HG03139 (cell line): ENCODE measurements around the gene BEX1.
"Not testable (repeated sequence)": the region's sequence is repeated elsewhere in the genome, so short reads cannot be mapped to it uniquely, and the experiment has no call there.

Experiments used
- ATAC-seq: cut with Tn5 transposase; IDR thresholded peaks from one replicate; pipeline ENCODE4 v1.9.1; 2021; ENCODE audit not compliant: unreplicated experiment

BEX1 gene

DNA sequence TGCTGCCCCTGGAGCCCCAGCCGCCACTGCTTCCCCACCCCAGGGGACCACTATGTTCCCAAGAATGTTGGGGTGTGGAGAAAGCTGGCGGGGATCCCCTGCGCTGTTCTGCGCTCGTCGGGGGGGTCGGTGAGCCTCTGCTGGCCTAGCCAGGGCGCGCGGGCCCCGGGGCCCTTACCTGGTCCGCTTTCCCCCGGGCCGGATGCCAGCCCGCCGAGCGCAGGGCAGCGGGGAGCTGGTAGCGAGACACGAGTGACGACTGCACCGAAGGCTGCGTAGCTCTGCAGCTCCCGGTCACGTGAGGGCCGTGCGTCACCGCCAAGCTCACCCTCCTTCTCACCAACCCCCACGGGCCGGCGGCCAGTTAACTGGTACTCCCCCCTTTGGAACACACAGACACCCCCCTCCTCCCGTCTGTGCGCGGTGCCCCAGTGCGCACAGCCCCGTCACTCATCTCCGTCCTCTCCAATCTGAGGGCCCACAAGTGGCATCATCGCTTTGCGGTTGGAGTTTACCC is at the start of gene BEX1:
Gene BEX1, minus strand, starts transcription at position 254 of the 517 bp plus-strand sequence. CDS start 897 bp downstream, outside the sequence.
- no peak for ATAC-seq

DNA sequence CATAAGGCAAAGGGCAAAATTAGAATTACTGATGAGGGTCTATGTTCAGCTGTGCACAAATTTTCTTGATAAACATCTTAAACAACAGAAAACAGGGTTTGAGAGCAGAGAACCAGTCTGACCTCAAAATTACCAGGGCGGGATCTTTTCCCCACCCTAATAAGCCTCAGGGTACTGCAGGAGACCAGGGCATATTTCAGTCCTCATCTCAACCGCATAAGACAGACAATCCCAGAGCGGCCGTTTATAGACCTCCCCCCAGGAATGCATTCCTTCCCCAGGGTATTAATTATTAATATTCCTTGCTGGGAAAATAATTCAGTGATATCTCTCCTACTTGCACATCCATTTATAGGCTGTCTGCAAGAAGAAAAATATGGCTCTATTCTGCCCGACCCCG is 45.5 kb upstream of the BEX1 start:
- ATAC-seq = not testable (repeated sequence)

DNA sequence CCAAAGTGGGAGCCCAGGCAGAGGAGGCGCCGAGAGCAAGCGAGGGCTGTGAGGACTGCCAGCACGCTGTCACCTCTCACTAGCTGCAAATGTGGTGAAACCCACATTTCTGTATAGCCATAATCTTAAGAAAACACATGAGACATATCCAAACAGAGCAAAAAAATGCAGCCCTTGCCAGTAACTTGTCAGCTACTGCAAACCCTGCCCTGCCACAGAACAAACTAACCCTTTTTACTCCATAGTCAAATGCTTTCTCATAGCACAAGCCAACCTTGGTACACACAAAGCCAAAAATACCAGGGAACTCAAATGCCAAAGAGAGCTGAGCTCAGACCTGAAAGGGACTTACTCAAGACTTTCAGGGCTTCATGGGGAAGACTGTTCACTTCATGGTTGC is 43.9 kb upstream of the BEX1 start:
- no peak for ATAC-seq

DNA sequence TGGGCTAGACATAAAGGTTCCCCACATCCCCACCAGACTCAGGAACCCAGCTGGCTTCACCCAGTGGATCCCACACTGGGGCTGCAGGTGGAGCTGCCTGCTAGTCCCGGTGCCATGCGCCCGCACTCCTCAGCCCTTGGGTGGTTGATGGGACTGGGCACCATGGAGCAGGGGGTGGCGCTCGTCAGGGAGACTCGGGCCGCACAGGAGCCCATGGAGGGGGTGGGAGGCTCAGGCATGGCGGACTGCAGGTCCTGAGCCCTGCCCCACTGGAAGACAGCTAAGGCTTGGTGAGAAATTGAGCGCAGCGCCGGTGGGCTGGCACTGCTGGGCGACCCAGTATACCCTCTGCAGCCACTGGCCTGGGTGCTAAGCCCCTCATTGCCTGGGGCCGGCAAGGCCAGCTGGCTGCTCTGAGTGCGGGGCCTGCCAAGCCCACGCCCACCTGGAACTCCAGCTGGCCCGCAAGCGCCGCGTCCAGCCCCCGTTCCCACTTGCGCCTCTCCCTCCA is 43.3 kb upstream of the BEX1 start:
- not testable (repeated sequence) for ATAC-seq

DNA sequence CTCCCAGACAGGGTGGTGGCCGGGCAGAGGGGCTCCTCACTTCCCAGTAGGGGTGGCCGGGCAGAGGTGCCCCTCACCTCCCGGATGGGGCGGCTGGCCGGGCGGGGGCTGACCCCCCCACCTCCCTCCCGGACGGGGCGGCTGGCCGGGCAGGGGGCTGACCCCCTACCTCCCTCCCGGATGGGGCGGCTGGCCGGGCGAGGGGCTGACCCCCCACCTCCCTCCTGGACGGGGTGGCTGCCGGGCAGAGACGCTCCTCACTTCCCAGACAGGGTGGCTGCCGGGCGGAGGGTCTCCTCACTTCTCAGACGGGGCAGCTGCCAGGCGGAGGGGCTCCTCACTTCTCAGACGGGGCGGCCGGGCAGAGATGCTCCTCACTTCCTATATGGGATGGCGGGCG is 40.4 kb upstream of the BEX1 start:
- not testable (repeated sequence) for ATAC-seq

DNA sequence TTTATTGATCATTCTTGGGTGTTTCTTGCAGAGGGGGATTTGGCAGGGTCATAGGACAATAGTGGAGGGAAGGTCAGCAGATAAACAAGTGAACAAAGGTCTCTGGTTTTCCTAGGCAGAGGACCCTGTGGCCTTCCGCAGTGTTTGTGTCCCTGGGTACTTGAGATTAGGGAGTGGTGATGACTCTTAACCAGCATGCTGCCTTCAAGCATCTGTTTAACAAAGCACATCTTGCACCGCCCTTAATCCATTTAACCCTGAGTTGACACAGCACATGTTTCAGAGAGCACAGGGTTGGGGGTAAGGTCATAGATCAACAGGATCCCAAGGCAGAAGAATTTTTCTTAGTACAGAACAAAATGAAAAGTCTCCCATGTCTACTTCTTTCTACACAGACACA is 39.9 kb upstream of the BEX1 start:
- ATAC-seq = not testable (repeated sequence)

DNA sequence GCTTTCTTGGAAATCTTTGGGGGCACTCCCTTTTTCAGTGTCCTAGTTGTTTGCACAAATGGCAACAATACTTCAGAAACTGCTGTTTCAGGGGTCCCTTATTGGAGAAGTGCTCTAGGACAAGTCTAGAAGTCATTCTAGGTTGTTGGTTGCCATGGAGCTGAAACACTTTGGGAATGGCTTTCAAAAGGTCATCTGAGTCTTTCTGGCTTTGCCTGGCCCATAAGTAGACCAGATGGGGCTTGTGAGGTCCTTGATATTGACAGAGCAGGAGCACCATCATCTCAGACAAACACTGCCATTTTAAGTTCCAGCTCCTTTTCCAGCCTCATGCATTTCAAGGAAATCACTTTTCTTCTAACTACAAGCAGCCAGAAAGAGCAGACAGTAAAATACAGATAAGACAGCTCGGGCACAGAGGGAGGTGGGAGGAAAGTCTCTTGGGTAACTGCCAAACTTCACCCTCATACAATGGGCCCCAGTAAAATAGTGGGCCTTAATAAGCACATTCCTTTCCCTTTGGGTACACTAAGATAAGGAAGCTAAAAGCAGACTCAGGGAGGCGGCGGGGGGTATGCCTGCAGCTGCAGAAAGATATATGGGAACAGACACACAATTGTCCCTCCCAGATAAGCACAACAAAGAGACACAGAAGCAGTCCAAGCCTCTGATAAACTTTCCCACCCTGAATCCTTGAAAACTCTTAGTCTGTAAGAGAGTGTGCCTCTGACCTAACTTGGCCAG is 37.5 kb upstream of the BEX1 start:
- ATAC-seq = no peak

DNA sequence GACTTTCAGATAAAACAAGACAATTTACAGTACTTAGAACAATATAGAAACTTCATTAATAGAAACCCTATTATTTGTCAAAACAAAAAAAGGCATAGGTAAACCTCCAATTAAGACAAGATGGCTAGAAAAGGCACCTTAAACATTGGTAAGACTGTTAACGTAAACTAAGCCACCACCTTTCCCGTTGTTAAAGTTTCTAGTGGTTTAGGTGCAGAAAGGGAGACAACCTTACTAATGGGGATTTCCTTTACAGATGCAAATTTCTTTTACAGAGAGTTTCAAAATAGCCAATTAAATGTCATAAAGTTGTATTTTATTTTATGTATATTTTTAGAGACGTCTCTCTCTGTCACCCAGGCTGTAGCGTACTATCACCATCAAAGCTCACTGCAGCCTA is 36.5 kb upstream of the BEX1 start:
- ATAC-seq = no peak

DNA sequence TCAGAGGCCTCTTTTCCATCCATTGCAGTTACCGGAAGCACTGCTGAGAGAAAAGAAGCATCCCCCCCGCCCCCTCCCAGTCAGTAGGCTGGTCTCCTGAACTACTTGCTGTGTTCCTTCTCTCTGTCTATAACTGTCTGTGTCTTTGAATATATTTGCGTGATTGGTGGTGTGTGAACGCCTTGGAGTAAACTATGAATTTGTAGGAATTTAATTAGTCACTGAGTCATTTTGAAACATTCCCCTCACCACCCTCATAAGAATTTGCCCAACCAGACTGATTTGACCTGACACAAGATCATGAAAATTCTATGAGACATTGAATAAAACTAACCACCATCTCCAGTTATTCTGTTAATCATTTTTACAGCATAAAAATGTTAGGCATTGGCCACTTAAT is 35.7 kb upstream of the BEX1 start:
- no peak for ATAC-seq

DNA sequence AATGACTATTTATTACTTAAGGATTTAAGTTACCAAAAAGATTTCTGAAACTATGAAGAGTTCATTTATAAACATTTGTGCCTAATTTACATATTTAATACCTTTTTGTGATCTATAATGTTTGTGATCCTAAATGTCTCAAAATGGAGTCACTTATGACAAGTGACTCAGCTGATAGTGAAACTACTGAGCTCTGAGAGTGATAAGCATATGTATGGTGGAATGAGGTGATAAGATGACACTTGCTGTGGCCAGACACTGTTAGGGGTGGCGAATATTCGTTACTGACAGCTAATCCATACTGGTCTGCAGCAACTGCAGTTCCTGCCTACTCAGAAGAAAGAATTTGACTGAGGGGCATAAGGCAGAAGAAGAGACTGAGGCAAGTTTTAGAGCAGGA is 34.5 kb upstream of the BEX1 start:
- no peak for ATAC-seq

DNA sequence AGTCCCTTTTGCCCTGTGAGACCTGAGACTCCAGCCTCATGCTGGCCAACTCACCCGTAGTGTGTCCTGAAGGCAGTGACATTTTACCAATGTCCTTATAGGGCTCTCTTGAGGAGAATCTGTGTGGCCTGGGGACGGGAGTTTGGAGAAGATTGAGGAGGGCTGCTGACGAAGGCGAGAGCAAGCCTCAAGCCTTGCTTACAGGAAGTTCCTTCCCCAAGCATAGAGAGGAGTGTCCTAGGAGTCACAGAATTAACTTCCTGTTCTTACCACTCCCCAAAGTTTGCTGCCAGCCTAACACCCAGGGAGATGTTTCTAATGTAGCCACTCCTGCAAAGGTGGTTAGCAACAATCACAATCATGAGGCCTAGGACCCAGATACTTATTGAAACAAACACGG is 29.0 kb upstream of the BEX1 start, which contains the start of gene NXF3:
Gene NXF3, minus strand, starts transcription at position 202 of the 400 bp plus-strand sequence. Its CDS starts 120 bp downstream, at position 82.
- no peak for ATAC-seq

DNA sequence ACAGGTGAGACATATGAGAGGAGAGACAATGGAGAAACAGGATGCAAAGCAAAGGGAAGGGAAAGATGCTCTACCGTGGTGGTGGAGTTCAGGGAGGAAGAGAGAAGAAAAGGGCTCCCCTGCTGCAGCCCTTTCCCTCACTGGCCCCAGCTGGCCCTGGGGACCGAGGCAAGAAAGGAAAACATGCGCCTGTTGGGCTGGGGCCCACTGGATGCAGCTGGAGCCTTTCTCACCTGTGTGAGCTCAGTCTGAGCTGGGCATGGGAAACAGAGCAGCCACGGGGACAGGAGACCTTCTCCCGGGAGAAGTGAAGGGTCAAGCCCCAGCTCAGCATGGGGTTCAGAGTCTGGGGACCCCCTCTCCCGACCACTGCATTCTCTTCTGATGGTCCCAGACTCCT is 17.1 kb upstream of the BEX1 start:
- no peak for ATAC-seq

DNA sequence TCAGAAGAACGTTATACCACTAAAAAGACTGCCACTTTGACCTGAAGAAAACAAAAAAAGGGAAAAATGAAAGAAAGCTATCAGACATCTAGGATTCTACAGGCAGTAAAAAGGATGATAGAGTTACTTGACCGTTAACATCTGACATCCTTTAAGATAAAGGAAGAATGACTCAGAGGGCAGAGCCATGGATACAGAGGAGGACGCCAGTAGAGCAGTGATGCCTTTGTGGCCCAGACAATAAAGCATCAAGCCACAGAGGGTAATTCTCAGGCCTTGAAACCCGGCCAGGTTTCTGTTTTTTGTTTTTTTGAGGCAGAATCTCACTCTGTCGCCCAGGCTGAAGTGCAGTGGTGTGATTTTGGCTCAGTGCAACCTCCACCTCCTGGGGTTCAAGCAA is 9.5 kb upstream of the BEX1 start:
- no peak for ATAC-seq

DNA sequence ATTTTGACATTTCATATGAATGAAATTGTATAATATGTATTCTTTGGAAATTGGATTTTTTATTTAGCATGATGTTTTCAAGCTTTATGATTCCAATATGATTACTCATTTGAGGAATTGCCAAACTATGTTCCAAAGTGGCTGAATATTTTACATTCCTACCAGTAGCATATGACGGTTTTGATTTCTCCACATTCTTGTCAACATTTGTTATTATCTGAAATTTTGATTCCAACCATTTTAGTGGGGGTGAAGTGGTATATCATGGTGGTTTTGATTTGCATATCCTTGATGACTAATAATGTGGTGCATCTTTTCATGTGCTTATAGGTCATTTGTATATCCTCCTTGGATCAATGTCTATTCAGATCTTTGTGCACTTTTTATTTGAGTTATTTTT is 2.6 kb upstream of the BEX1 start:
- no peak for ATAC-seq

DNA sequence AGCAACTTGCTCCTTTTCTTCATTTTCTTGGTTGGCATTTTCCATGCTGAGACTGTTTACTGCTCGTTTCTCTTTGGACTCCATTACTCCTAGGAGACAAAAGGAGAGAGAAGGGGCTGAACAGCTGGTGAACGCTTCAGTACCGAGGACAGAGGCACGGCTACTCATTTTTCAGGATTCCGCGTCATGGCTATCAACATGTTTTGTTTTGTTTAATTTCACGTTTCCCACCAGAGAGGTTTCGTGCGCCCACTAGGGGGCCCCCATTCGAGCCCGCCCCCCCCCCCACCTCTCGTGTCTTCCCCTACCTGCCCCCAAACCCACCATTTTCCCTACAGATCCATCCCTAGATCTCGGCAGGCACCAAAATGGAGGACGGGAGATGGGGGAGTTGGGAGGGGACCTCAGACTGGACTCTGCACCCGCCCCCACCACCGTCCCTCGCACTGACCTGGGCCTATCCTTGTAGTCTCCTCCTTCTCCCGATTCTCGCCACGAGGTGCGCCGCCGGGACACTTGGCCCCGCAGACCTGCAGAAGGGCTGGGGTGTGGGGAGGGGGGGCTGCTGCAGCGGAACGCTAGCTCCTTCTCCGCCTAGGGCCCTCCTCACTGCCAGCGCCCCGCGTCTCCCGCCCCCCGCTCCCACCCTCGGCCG is 653 bp downstream of the BEX1 start:
- ATAC-seq = no peak

DNA sequence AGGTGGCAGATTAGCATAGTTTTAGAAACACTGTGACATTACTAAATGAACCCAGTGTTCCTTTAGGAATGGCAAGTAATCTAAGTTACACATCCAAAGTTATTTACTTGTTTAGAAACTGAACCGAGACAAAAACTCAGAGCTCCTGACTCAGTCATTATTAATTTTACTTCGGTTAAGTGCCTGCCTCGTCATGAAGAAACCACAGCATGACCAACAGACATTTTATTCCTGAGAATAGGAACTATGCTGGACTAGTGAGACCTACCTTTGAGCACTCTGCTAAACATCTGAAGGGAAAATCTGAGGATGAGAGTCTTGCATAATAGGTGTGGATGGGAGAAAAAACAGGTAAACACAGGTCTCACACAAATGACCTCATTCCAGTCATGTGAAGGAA is 2.5 kb downstream of the BEX1 start:
- no peak for ATAC-seq

DNA sequence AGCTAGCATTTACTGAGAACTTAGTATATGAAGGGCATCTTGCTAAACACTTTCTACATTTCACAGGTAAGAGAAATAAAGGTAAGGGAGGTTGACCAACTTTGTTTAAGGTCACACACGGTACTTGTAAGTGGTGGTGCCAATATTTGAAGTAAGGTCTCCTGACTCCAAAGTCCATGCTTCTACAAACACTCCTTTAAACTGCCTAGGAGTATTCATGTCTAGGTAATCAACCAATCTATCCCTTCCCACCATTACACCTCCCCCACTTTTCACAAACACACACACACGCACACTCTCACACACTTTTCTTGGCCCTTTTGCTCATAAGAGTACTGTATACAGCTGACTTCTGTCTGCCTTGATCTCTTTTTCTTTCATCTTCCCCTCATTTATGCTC is 7.1 kb downstream of the BEX1 start:
- no peak for ATAC-seq

DNA sequence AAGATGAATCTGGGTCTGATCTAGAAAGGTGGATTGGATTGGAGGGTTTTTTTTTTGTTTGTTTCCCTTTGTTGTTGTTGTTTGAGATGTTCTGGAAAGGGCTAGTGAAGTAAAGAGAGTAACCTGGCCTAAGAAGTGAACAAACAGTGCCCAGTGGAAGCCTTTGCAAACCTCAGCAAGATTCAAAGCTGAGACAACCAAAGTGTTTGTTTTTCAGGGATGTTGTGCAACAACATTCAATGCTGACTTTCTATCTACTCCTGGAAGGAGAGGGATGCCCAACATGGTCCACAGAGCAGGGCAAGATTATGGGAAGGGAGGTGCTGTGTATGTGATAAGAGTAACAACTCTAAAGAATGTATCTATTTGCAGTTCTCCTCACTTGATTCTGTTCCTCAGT is 11.3 kb downstream of the BEX1 start:
- ATAC-seq = no peak

DNA sequence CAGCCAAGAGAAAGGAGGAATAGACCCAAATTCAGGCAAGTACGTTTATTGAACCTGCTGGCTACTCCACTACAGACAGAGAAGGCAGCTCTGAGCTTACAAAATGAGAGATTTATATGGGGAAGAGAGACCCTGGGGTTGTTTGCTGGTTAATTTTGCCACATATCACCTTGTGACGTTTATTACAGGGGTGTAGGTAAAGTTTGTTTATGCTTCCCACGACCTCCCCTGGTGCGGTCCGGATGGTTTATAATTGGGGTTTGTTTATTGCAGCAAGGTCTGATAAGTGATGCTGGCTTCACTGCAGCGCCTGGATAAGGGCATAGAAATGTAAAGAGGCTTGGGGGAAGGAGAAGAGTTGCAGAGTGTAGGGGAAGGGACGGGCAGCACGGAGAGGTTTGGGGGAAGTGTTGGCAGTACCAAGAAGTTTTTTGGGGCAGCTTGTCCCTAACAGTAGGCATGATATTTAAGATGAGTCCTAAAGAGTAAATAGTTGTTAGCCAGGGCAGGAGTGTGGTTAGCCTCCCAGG is 12.6 kb downstream of the BEX1 start:
- no peak for ATAC-seq

DNA sequence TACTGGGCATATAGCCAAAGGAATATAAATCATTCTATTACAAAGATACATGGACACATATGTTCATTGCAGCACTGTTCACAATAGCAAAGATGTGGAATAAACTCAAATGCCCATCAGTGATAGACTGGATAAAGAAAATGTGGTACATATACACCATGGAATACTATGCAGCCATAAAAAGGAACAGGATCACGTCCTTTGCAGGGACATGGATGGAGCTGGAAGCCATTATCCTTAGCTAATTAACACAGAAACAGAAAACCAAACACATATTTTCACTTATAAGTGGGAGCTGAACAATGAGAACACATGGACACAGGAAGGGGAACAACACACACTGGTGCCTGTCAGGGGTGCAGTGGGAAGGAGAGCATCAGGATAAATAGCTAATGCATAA is 30.6 kb downstream of the BEX1 start:
- not testable (repeated sequence) for ATAC-seq

DNA sequence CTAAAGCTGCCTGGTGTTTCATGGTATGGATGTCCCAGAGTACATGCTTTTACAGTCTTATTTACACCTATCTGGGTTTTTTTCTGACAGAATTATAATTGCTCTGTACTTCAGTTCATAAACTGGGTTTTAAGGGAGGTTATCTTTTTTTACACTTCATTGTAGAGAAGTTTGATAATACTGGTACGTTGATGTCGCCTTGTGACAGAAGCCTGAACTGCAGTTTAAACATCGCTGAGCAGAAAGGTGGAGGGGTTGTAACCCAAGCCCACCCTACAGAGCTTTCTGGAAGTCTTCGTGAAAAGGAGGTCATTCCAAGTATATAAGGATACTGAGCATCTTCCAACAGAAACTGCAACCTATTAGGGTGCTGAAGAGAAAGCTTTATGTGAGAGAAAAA is 46.4 kb downstream of the BEX1 start:
- no peak for ATAC-seq

DNA sequence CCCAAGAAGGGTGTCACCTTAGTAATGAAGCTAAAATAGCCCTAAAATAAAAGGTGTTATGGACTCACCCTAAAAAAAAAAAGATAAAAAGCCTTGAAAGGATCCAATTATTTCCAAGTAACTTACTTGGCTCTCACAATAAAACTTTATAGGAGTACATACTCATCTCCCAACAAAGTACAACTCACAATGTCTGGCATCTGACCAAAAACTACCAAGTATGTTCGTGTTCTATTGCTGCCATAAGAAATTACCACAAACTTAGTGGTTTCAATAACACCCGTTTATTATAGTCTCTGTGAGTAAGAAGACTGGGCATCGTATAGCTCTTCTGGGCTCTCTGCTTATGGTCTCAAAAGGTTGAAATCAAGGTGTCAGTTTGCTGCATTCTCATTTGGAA is 51.0 kb downstream of the BEX1 start:
- no peak for ATAC-seq
